Panc1 (cell line): ENCODE results near the gene NET1.

Experiments used
- POLR2AphosphoS5 ChIP-seq: IDR thresholded peaks from 2 replicates; pipeline ENCODE4 v1.6.1; 2012; ENCODE audit warnings: mild to moderate bottlenecking, low read depth, low read length, moderate library complexity
- REST ChIP-seq, 2 experiments: IDR thresholded peaks; 2 replicates each; pipeline ENCODE4 v1.6.1; 2011 to 2012; ENCODE audit warnings: low read depth in 2 of 2, control low read depth in 1 of 2, low read length in 1 of 2, mild to moderate bottlenecking in 1 of 2, moderate library complexity in 1 of 2; ENCODE audit not compliant: insufficient read depth in 1 of 2

GRCh38 chr10:5479481-5480161 lies 67.3 kb downstream of the NET1 start:
- TF ChIP-seq POLR2AphosphoS5 (no peak), REST (IDR thresholded peaks at IDR 0.05; ENCODE audit: insufficient read depth in 1 of 2, low read depth in 2 of 2, low read length in 1 of 2) (no peak)
